BE2C (cell line): ENCODE results near the gene EDEM3.

Source experiments
- DNase-seq: peaks from one replicate; pipeline ENCODE4 v3.0.0-alpha.2; 2020
- H3K27me3 ChIP-seq: fragments of 250-450 bp; sonication (Bioruptor Pico); 2 replicates; pipeline ENCODE4 v1.5.1; 2020; ENCODE audit warnings: mild to moderate bottlenecking
- H3K36me3 ChIP-seq: fragments of 250-450 bp; sonication (Bioruptor Pico); 2 replicates; pipeline ENCODE4 v1.5.1; 2020; ENCODE audit warnings: mild to moderate bottlenecking
- H3K4me1 ChIP-seq: fragments of 250-450 bp; sonication (Bioruptor Pico); 2 replicates; pipeline ENCODE4 v1.5.1; 2020
- H3K4me3 ChIP-seq: 2 replicates; pipeline ENCODE4 v1.5.1; 2011; ENCODE audit warnings: low read depth, low read length
- H3K9me3 ChIP-seq: fragments of 250-450 bp; sonication (Bioruptor Pico); 2 replicates; pipeline ENCODE4 v1.5.1; 2020
- CTCF ChIP-seq: IDR thresholded peaks from 2 replicates; pipeline ENCODE4 v1.5.1; 2012; ENCODE audit warnings: mild to moderate bottlenecking, low read depth, low read length

Gene EDEM3

GRCh38 chr1:184701816-184702215 lies 52.8 kb downstream of the EDEM3 start:
- Histone ChIP-seq H3K4me1 (no peaks in the 10 kb centered on the region; the same call in 1 of the 2 replicates), H3K27me3 (no peaks in the 10 kb centered on the region), H3K9me3 (no peaks in the 10 kb centered on the region), H3K4me3 (no peak overlapping the region), H3K36me3 (peaks cover 42% of the 10 kb centered on the region)
- no peak for DNase-seq
- no peak for TF ChIP-seq CTCF

- no peaks in the 10 kb centered on the region; the same call in 1 of the 2 replicates for H3K4me1 ChIP-seq
- no peaks in the 10 kb centered on the region for H3K27me3 ChIP-seq
- no peak for DNase-seq
- no peak overlapping the region for H3K4me3 ChIP-seq
- H3K36me3 ChIP-seq, result peaks cover 43% of the 10 kb centered on the region
- H3K9me3 ChIP-seq, result no peaks in the 10 kb centered on the region
- TF ChIP-seq CTCF, result no peak
Observed at GRCh38 chr1:184698969-184699368, 55.7 kb downstream of the EDEM3 start.

- DNase-seq, result no peak
- peaks cover 39% of the 10 kb centered on the region for H3K36me3 ChIP-seq
- H3K9me3 ChIP-seq, result no peaks in the 10 kb centered on the region
- no peak for TF ChIP-seq CTCF
- H3K4me1 ChIP-seq, result no peaks in the 10 kb centered on the region; the same call in 1 of the 2 replicates
- no peak overlapping the region for H3K4me3 ChIP-seq
- no peaks in the 10 kb centered on the region for H3K27me3 ChIP-seq
Observed at GRCh38 chr1:184698016-184698415, 56.6 kb downstream of the EDEM3 start.

GRCh38 chr1:184696403-184696802 lies 58.3 kb downstream of the EDEM3 start:
- no peaks in the 10 kb centered on the region; the same call in 1 of the 2 replicates for H3K4me1 ChIP-seq
- H3K4me3 ChIP-seq, result no peak overlapping the region
- TF ChIP-seq CTCF, result no peak
- H3K36me3 ChIP-seq, result peaks cover 23% of the 10 kb centered on the region
- DNase-seq, result no peak
- no peaks in the 10 kb centered on the region for H3K9me3 ChIP-seq
- no peaks in the 10 kb centered on the region for H3K27me3 ChIP-seq

- no peaks in the 10 kb centered on the region for H3K4me1 ChIP-seq
- no peak for TF ChIP-seq CTCF
- H3K27me3 ChIP-seq, result no peaks in the 10 kb centered on the region
- DNase-seq, result no peak
- H3K4me3 ChIP-seq, result no peak overlapping the region
- peaks cover 16% of the 10 kb centered on the region for H3K36me3 ChIP-seq
- H3K9me3 ChIP-seq, result no peaks in the 10 kb centered on the region
Observed at GRCh38 chr1:184695023-184695422, 59.6 kb downstream of the EDEM3 start.

- H3K36me3 ChIP-seq, result peaks cover 16% of the 10 kb centered on the region
- no peak overlapping the region for H3K4me3 ChIP-seq
- no peaks in the 10 kb centered on the region for H3K9me3 ChIP-seq
- H3K27me3 ChIP-seq, result no peaks in the 10 kb centered on the region
- H3K4me1 ChIP-seq, result no peaks in the 10 kb centered on the region
- no peak for DNase-seq
- no peak for TF ChIP-seq CTCF
Observed at GRCh38 chr1:184693011-184693410, 61.6 kb downstream of the EDEM3 start.
